Activated CD4-positive, CD25-positive, alpha-beta regulatory T cell (primary cell): ENCODE results near the gene ZNF232.
A peak's percentile ranks its signal among the peaks of the same experiment; 100 is the strongest.
"Not testable (repeated sequence)": the region's sequence is repeated elsewhere in the genome, so short reads cannot be mapped to it uniquely, and the experiment has no call there.

ENCODE experiments used
- DNase-seq, 4 experiments: peaks; one replicate each; lab custom pipeline; 2025; lab: John Stamatoyannopoulos, UW

The ZNF232 gene

GRCh38 chr17:5111402-5112204, at the start of gene ZNF232:
ZNF232 (minus strand) TSS chr17:5111878; CDS start chr17:5111822, 56 bp downstream.
- peak; percentile 75 to 80 (median 78) for DNase-seq

GRCh38 chr17:5160702-5161101, 49.0 kb upstream of the ZNF232 start:
- not testable (repeated sequence) for DNase-seq

GRCh38 chr17:5146122-5146521, 34.4 kb upstream of the ZNF232 start:
- not testable (repeated sequence) for DNase-seq

GRCh38 chr17:5142877-5143276, 31.2 kb upstream of the ZNF232 start:
- not testable (repeated sequence) for DNase-seq

GRCh38 chr17:5139458-5139732, 27.7 kb upstream of the ZNF232 start:
- no peak for DNase-seq

GRCh38 chr17:5138616-5139457, 27.2 kb upstream of the ZNF232 start:
- no peak for DNase-seq

GRCh38 chr17:5138198-5138544, 26.5 kb upstream of the ZNF232 start:
- not testable (repeated sequence) for DNase-seq

- not testable (repeated sequence) for DNase-seq
Observed at GRCh38 chr17:5137511-5138197, 26.0 kb upstream of the ZNF232 start.

- not testable (repeated sequence) for DNase-seq
Observed at GRCh38 chr17:5136580-5137412, 25.1 kb upstream of the ZNF232 start.

GRCh38 chr17:5135726-5136579, 24.3 kb upstream of the ZNF232 start:
- DNase-seq: no peak

- not testable (repeated sequence) for DNase-seq
Observed at GRCh38 chr17:5135131-5135712, 23.5 kb upstream of the ZNF232 start.

GRCh38 chr17:5134571-5134970, 22.9 kb upstream of the ZNF232 start:
- not testable (repeated sequence) for DNase-seq

- not testable (repeated sequence) for DNase-seq
Observed at GRCh38 chr17:5133961-5134360, 22.3 kb upstream of the ZNF232 start.

- no peak for DNase-seq
Observed at GRCh38 chr17:5133311-5133710, 21.6 kb upstream of the ZNF232 start.

- DNase-seq: not testable (repeated sequence)
Observed at GRCh38 chr17:5132503-5133225, 21.0 kb upstream of the ZNF232 start.

GRCh38 chr17:5131799-5132502, 20.3 kb upstream of the ZNF232 start:
- DNase-seq: not testable (repeated sequence)

GRCh38 chr17:5131146-5131715, 19.6 kb upstream of the ZNF232 start:
- DNase-seq: no peak

- DNase-seq: not testable (repeated sequence)
Observed at GRCh38 chr17:5130687-5131086, 19.0 kb upstream of the ZNF232 start.

- not testable (repeated sequence) for DNase-seq
Observed at GRCh38 chr17:5130261-5130660, 18.6 kb upstream of the ZNF232 start.
